A673 (cell line): Measurements from ENCODE around the gene HSPD1.

Source experiments
- CTCF ChIP-seq: fragments of 300-800, 200-600 bp; sonication (generic); conservative IDR thresholded peaks from 2 replicates; pipeline ENCODE4 v1.5.1; 2017; ENCODE audit warnings: low read depth, mild to moderate bottlenecking, antibody characterized with exemption, low read length, moderate library complexity, mixed read lengths
- EZH2 ChIP-seq: fragments of 200-600 bp; sonication (generic); IDR thresholded peaks from 2 replicates; pipeline ENCODE4 v1.6.1; 2017; ENCODE audit warnings: borderline replicate concordance, low read depth, mild to moderate bottlenecking, mixed read lengths, antibody characterized with exemption, low read length; ENCODE audit not compliant: poor library complexity, severe bottlenecking

- TF ChIP-seq CTCF (no peak), EZH2 (no peak)
These were observed 15.1 kb upstream of the HSPD1 start for GRCh38 chr2:197514754-197515153.
